Measurements from ENCODE around the gene DSG4.

The DSG4 gene

DNA sequence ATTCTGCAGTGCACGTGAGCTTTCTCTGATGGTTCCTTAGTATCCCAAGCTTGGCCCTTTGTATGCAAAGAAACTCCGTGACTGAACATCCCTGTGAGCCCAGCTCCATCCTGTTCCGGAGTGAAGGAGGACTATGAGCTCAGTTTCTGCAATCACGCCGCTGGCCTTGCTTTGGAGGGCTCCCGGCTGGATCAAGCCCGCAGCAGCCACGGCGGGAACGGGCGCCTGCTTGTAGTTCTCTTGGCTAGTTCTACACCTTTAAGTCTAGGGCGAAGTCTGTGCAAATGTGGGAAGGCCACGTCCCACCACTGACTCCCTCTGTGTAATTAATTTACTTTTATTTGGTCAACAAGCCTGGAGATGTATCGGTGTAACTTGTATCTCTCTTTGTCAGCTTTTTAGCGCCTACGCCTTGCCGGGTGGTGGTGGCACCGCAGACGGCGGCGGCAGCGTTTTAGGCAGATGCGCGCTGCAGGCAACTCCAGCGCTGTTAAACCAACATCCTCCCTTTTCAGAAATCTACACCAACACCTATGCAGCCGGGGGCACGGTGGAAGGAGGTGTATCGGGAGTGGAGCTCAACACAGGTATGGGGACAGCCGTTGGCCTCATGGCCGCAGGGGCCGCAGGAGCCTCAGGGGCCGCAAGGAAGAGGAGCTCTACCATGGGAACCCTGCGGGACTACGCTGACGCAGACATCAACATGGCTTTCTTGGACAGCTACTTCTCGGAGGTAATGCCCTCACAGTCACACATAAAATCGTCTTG lies 34.3 kb downstream of the DSG4 start:
- H3K9me3 ChIP-seq (replicated peaks; ENCODE audit: low read length): peaks cover 10% of the 10 kb centered on the region
- H3K4me1 ChIP-seq (ENCODE audit: control insufficient read depth, insufficient read depth, low read length): no peaks in the 10 kb centered on the region
- no peaks in the 10 kb centered on the region for H3K36me3 ChIP-seq (ENCODE audit: insufficient read depth, low read length)
- no peaks in the 10 kb centered on the region for H3K27me3 ChIP-seq (ENCODE audit: control insufficient read depth, insufficient read depth, low read length)
- no peak overlapping the region for H3K4me3 ChIP-seq (ENCODE audit: low read length)
- no peak overlapping the region for H3K4me2 ChIP-seq (ENCODE audit: low read length)
- H3K9ac ChIP-seq (ENCODE audit: low read depth, low read length): no peak overlapping the region

DNA sequence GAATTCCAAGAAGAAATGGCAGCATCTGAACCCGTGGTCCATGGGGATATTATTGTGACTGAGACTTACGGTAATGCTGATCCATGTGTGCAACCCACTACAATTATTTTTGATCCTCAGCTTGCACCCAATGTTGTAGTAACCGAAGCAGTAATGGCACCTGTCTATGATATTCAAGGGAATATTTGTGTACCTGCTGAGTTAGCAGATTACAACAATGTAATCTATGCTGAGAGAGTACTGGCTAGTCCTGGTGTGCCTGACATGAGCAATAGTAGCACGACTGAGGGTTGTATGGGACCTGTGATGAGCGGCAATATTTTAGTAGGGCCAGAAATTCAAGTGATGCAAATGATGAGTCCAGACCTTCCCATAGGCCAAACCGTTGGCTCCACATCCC lies 36.6 kb downstream of the DSG4 start:
- Histone ChIP-seq H3K4me1 (ENCODE audit: control insufficient read depth, insufficient read depth, low read length) (no peaks in the 10 kb centered on the region), H3K27me3 (ENCODE audit: control insufficient read depth, insufficient read depth, low read length) (no peaks in the 10 kb centered on the region), H3K9me3 (replicated peaks; ENCODE audit: low read length) (peaks cover 10% of the 10 kb centered on the region), H3K4me3 (ENCODE audit: low read length) (no peak overlapping the region), H3K9ac (ENCODE audit: low read depth, low read length) (no peak overlapping the region), H3K36me3 (ENCODE audit: insufficient read depth, low read length) (no peaks in the 10 kb centered on the region), H3K4me2 (ENCODE audit: low read length) (no peak overlapping the region)

DNA sequence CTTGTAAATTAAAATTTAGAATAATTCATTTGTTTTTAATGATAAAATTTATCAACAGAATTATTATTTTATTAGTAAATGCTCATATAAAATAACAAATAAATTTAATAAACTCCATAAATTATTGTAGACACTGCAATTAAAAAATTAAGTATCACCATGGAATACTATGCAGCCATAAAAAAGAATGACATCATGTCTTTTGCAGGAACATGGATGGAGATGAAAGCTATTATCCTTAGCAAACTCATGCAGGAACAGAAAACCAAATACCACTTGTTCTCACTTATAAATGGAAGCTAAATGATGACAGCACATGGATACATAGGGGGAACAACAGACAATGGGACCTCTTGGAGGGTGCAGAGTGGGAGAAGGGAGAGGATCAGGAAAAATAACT lies 41.3 kb downstream of the DSG4 start:
- H3K36me3 ChIP-seq (ENCODE audit: insufficient read depth, low read length): no peaks in the 10 kb centered on the region
- H3K4me2 ChIP-seq (ENCODE audit: low read length): no peak overlapping the region
- H3K27me3 ChIP-seq (ENCODE audit: control insufficient read depth, insufficient read depth, low read length): no peaks in the 10 kb centered on the region
- no peak overlapping the region for H3K9ac ChIP-seq (ENCODE audit: low read depth, low read length)
- H3K4me1 ChIP-seq (ENCODE audit: control insufficient read depth, insufficient read depth, low read length): no peaks in the 10 kb centered on the region
- H3K9me3 ChIP-seq (replicated peaks; ENCODE audit: low read length): peaks cover under 1% of the 10 kb centered on the region
- H3K4me3 ChIP-seq (ENCODE audit: low read length): no peak overlapping the region

DNA sequence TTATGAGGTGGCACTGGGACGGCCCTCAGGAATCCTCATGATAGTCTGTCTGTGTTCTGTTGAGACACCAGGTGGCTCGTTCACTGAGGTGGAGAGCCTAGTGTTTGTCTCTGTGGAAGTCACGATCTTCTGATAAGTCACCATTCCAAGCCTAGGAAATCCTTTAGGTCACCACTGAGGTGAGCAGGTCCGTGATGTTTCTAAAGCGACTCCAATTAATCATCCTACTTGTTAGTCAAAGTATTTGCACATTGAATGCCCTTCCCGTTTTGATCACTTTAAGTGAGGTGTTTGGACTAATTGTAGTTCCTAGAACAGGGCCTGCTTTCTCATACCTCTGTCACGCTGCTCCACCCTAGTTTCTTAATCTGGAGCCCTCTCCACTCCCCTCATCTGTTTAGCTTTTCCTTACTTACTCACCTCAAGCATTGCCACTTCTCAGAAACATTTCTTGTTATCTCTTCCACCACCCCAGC lies 42.9 kb downstream of the DSG4 start:
- H3K9me3 ChIP-seq (replicated peaks; ENCODE audit: low read length): no peaks in the 10 kb centered on the region
- H3K27me3 ChIP-seq (ENCODE audit: control insufficient read depth, insufficient read depth, low read length): no peaks in the 10 kb centered on the region
- H3K4me2 ChIP-seq (ENCODE audit: low read length): no peak overlapping the region
- H3K9ac ChIP-seq (ENCODE audit: low read depth, low read length): no peak overlapping the region
- no peaks in the 10 kb centered on the region for H3K4me1 ChIP-seq (ENCODE audit: control insufficient read depth, insufficient read depth, low read length)
- H3K36me3 ChIP-seq (ENCODE audit: insufficient read depth, low read length): no peaks in the 10 kb centered on the region
- no peak overlapping the region for H3K4me3 ChIP-seq (ENCODE audit: low read length)

DNA sequence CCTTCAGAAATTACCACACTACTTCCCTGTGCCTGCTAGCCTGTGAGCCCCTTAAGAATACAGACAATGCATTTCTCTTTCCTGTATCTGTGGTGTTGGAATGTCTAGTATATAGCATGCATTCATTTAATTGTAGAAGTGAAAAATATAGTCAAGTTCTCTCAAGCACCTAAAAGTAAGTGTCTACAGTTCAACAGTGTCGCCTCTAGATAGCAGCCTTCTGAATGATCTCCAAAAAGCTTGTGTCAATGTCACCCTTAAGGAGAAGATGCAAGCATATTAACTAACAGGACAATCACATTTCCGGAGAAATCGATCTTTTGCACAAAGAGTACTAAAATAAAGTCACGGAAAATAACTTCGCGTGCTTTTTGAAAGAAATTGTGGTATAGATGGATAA lies 43.5 kb downstream of the DSG4 start:
- no peak overlapping the region for H3K9ac ChIP-seq (ENCODE audit: low read depth, low read length)

DNA sequence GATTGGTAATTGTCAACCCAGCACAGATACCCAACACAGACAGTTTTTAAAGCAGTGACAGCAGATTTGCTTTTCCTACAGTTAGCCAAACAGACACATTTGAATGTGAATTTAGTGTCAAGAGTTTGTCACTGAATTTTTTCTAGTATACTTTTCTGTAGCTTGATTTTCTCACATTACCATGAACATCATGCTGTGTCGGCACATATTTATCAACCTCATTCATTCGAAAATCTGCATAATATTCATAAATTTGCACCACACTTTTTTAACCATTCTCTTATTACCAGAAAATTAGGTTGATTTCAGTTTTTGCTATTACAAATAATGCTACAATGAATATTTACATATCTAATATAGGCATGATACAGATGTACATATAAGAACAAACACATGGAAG lies 43.9 kb downstream of the DSG4 start:
- Histone ChIP-seq H3K4me1 (ENCODE audit: control insufficient read depth, insufficient read depth, low read length) (no peaks in the 10 kb centered on the region), H3K9me3 (replicated peaks; ENCODE audit: low read length) (no peaks in the 10 kb centered on the region), H3K9ac (ENCODE audit: low read depth, low read length) (no peak overlapping the region)

More for the DNA sequence above, 43.5 kb downstream of the DSG4 start:
- H3K9me3 ChIP-seq (replicated peaks; ENCODE audit: low read length): no peaks in the 10 kb centered on the region
- no peak overlapping the region for H3K4me2 ChIP-seq (ENCODE audit: low read length)
- H3K4me3 ChIP-seq (ENCODE audit: low read length): no peak overlapping the region
- H3K4me1 ChIP-seq (ENCODE audit: control insufficient read depth, insufficient read depth, low read length): no peaks in the 10 kb centered on the region
- H3K36me3 ChIP-seq (ENCODE audit: insufficient read depth, low read length): no peaks in the 10 kb centered on the region
- no peaks in the 10 kb centered on the region for H3K27me3 ChIP-seq (ENCODE audit: control insufficient read depth, insufficient read depth, low read length)

DNA sequence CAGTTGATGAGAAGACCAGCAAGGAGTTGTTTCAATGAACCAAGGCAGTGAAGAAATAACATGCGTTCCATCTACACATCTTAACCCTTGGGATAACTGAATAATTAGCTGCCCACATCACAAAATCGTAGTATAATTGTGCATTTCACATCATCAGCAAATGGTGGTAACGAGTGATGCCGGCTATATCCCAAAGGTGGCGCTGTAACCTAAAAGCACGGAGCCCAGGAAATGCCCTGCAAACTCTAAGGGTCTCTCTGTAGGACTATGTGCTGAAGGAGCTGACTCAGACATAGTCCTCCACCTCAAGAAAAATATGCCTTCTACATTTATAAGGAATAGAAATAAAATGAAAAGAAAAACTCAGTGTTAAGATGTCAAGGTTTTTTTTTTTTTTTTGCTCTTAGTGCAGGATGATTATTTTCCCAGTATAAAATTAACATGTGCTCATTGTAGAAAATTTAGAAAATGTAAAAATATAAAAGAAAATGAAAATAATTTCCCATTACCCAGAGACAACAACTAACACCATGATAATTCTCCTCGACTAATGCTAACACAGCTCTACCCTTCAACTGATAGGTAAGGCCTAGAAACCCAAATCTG lies 47.9 kb downstream of the DSG4 start:
- Histone ChIP-seq H3K9me3 (replicated peaks; ENCODE audit: low read length) (no peaks in the 10 kb centered on the region), H3K4me3 (ENCODE audit: low read length) (no peak overlapping the region), H3K4me1 (ENCODE audit: control insufficient read depth, insufficient read depth, low read length) (no peaks in the 10 kb centered on the region), H3K4me2 (ENCODE audit: low read length) (no peak overlapping the region), H3K9ac (ENCODE audit: low read depth, low read length) (no peak overlapping the region), H3K36me3 (ENCODE audit: insufficient read depth, low read length) (no peaks in the 10 kb centered on the region), H3K27me3 (ENCODE audit: control insufficient read depth, insufficient read depth, low read length) (no peaks in the 10 kb centered on the region)

More for the DNA sequence above, 43.9 kb downstream of the DSG4 start:
- H3K36me3 ChIP-seq (ENCODE audit: insufficient read depth, low read length): no peaks in the 10 kb centered on the region
- no peak overlapping the region for H3K4me3 ChIP-seq (ENCODE audit: low read length)
- no peak overlapping the region for H3K4me2 ChIP-seq (ENCODE audit: low read length)
- H3K27me3 ChIP-seq (ENCODE audit: control insufficient read depth, insufficient read depth, low read length): no peaks in the 10 kb centered on the region

DNA sequence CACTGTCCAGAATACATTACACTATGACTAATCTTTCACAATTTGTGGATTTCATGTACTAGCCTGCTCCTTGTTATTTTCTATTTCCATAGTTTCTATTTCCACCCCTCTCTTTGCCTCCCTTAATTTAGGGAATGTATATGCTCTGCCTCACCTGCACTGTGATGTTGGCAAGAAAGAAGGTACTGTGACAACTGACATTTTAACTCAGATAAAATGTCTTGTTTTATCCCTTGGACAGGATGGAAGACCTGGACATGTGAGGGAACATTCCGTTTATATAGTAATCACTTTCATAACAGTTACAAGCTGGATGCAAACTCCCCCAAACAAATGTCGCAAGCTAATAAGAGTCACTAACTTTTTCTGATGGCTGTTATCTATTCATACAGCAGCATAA lies 49.4 kb downstream of the DSG4 start:
- Histone ChIP-seq H3K4me3 (ENCODE audit: low read length) (no peak overlapping the region), H3K9ac (ENCODE audit: low read depth, low read length) (no peak overlapping the region), H3K27me3 (ENCODE audit: control insufficient read depth, insufficient read depth, low read length) (no peaks in the 10 kb centered on the region), H3K4me2 (ENCODE audit: low read length) (no peak overlapping the region), H3K4me1 (ENCODE audit: control insufficient read depth, insufficient read depth, low read length) (no peaks in the 10 kb centered on the region), H3K9me3 (replicated peaks; ENCODE audit: low read length) (no peaks in the 10 kb centered on the region), H3K36me3 (ENCODE audit: insufficient read depth, low read length) (no peaks in the 10 kb centered on the region)

DNA sequence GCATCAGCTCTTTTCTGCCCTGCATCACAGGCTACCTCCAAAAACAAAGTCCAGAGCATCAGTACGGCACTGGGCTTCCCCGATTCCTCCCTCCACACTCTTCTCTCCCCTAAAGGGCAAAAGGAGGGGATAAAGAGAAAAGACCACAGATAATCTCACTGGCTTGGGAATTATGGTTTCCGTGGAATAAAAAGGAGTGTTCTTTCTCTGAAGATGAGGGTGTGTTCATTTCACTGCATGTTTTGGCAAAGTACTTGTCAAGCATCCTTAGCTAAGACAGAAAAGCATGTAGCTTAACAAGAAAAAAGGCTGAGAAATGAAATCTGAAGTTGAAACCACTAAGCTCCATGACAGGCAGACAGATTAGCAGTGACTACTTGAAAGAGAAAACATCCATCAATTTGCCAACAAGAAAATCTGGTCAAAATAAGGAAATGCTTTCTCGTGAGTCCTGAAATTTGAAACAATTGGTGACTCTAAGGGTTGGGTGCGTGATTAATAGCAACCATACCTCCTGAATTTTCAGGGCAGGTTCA lies 50.4 kb downstream of the DSG4 start:
- no peak overlapping the region for H3K9ac ChIP-seq (ENCODE audit: low read depth, low read length)
- no peaks in the 10 kb centered on the region for H3K27me3 ChIP-seq (ENCODE audit: control insufficient read depth, insufficient read depth, low read length)
- no peaks in the 10 kb centered on the region for H3K36me3 ChIP-seq (ENCODE audit: insufficient read depth, low read length)
- H3K9me3 ChIP-seq (replicated peaks; ENCODE audit: low read length): no peaks in the 10 kb centered on the region
- H3K4me3 ChIP-seq (ENCODE audit: low read length): no peak overlapping the region
- H3K4me1 ChIP-seq (ENCODE audit: control insufficient read depth, insufficient read depth, low read length): no peaks in the 10 kb centered on the region
- H3K4me2 ChIP-seq (ENCODE audit: low read length): no peak overlapping the region

DNA sequence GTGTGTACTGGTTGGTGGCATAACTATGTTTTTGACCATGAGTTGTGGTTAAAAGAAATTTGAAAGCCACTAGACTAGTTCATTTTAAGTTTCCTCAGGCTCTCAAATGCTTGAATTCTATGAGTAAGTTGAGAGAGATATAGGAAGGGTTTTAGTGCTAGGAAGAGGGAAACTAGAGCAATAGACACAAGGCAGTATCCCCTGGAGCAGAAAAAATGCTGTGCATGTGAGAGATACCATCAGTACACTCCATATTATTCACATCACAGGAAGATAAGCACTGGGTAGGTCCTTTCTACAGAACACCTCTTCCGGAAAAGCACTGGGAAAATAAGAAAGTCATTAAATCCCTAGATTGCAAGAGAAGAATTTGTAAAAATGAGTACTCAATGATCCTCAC lies 51.6 kb downstream of the DSG4 start:
- H3K4me2 ChIP-seq (ENCODE audit: low read length): no peak overlapping the region
- H3K27me3 ChIP-seq (ENCODE audit: control insufficient read depth, insufficient read depth, low read length): no peaks in the 10 kb centered on the region
- H3K4me1 ChIP-seq (ENCODE audit: control insufficient read depth, insufficient read depth, low read length): no peaks in the 10 kb centered on the region
- no peak overlapping the region for H3K4me3 ChIP-seq (ENCODE audit: low read length)
- no peak overlapping the region for H3K9ac ChIP-seq (ENCODE audit: low read depth, low read length)
- no peaks in the 10 kb centered on the region for H3K9me3 ChIP-seq (replicated peaks; ENCODE audit: low read length)
- no peaks in the 10 kb centered on the region for H3K36me3 ChIP-seq (ENCODE audit: insufficient read depth, low read length)

DNA sequence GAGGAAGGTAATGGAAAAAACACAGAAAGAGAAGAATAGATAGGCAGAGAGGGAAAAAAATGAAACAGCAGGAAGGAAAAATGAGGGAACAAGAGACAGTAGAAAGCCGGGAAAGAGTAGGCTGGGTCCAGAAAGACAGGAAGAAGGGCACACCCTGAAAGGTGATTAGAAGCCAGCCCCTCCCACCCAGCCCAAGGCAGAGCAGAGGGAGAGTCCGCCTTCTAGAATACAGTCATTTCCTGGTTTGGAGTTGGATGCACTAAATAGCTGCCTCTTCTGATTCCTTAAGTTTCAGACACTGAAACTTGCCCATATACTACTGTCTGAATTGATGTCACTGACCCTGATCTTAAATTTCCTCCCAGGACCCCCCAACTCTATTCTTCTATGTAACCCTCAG lies 53.0 kb downstream of the DSG4 start:
- H3K36me3 ChIP-seq (ENCODE audit: insufficient read depth, low read length): no peaks in the 10 kb centered on the region
- no peak overlapping the region for H3K4me2 ChIP-seq (ENCODE audit: low read length)
- no peaks in the 10 kb centered on the region for H3K27me3 ChIP-seq (ENCODE audit: control insufficient read depth, insufficient read depth, low read length)
- H3K4me3 ChIP-seq (ENCODE audit: low read length): no peak overlapping the region
- no peaks in the 10 kb centered on the region for H3K4me1 ChIP-seq (ENCODE audit: control insufficient read depth, insufficient read depth, low read length)
- H3K9me3 ChIP-seq (replicated peaks; ENCODE audit: low read length): no peaks in the 10 kb centered on the region
- H3K9ac ChIP-seq (ENCODE audit: low read depth, low read length): no peak overlapping the region

DNA sequence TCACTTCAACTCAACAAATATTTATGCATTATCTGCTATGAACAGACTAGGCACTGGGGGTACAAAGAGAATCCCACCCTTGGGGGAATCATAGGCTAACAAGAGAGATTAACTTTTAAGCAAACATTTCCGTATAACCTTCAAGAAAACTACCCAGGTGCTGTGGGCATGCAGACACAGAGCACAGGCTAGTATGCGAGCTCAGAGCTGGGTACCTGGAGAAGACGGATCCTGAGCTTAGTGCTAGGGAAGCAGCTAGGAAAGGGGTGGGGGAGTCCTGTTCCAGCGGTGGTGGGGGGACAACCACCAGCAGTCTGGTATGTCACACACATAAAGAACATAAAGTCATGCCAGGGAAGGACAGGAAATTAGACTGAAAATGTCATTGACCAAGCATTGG lies 53.5 kb downstream of the DSG4 start:
- no peak overlapping the region for H3K4me2 ChIP-seq (ENCODE audit: low read length)
- no peaks in the 10 kb centered on the region for H3K4me1 ChIP-seq (ENCODE audit: control insufficient read depth, insufficient read depth, low read length)
- H3K9ac ChIP-seq (ENCODE audit: low read depth, low read length): no peak overlapping the region
- no peaks in the 10 kb centered on the region for H3K36me3 ChIP-seq (ENCODE audit: insufficient read depth, low read length)
- no peak overlapping the region for H3K4me3 ChIP-seq (ENCODE audit: low read length)
- H3K9me3 ChIP-seq (replicated peaks; ENCODE audit: low read length): no peaks in the 10 kb centered on the region
- H3K27me3 ChIP-seq (ENCODE audit: control insufficient read depth, insufficient read depth, low read length): no peaks in the 10 kb centered on the region
